Fibroblast of lung (primary cell): ENCODE measurements around the gene PRKCQ. TPM values are rescaled to one million over a fixed set of nuclear protein-coding genes. Genes with fewer than 3 reads are reported as not detected.

Experiments
- DNase-seq, 2 donors: peaks; one replicate each; pipeline versions ENCODE4 v3.0.0 to v3.0.0-alpha.2; 2010; ENCODE audit warnings: low read depth in 2 of 2
- H2AFZ ChIP-seq: 2 replicates; pipeline ENCODE4 v1.5.1; 2012; ENCODE audit warnings: low read length, control low read depth, inconsistent platforms
- H3K27ac ChIP-seq: 2 replicates; pipeline ENCODE4 v1.5.1; 2011; ENCODE audit warnings: low read length, control low read depth; ENCODE audit not compliant: insufficient read depth
- H3K27me3 ChIP-seq: 2 replicates; pipeline ENCODE4 v1.5.1; 2011; ENCODE audit warnings: mild to moderate bottlenecking, low read length; ENCODE audit not compliant: control insufficient read depth, insufficient read depth
- H3K36me3 ChIP-seq: 2 replicates; pipeline ENCODE4 v1.5.1; 2011; ENCODE audit warnings: low read length; ENCODE audit not compliant: control insufficient read depth, insufficient read depth
- H3K4me1 ChIP-seq: 2 replicates; pipeline ENCODE4 v1.5.1; 2011; ENCODE audit warnings: low read length; ENCODE audit not compliant: control insufficient read depth, insufficient read depth; ENCODE audit errors: extremely low read depth
- H3K4me2 ChIP-seq: 2 replicates; pipeline ENCODE4 v1.5.1; 2011; ENCODE audit warnings: low read length, control low read depth; ENCODE audit not compliant: insufficient read depth; ENCODE audit errors: extremely low read depth
- H3K4me3 ChIP-seq, 4 experiments: fragments of 200-600 bp in 1 of 4; sonication (generic) in 1 of 4; replicated peaks in 1 of 4; 2 replicates each; pipeline ENCODE4 v1.5.1; 2011 to 2016; ENCODE audit warnings: low read length in 4 of 4, low read depth in 3 of 4, mild to moderate bottlenecking in 3 of 4, control low read depth in 2 of 4, inconsistent platforms in 1 of 4, mixed read lengths in 1 of 4; ENCODE audit not compliant: insufficient read depth in 1 of 4; ENCODE audit errors: control extremely low read depth in 1 of 4
- H3K79me2 ChIP-seq: 2 replicates; pipeline ENCODE4 v1.5.1; 2012; ENCODE audit warnings: mild to moderate bottlenecking, low read length, inconsistent platforms; ENCODE audit not compliant: control insufficient read depth, insufficient read depth
- H3K9ac ChIP-seq: 2 replicates; pipeline ENCODE4 v1.5.1; 2011; ENCODE audit warnings: mild to moderate bottlenecking, low read length, control low read depth; ENCODE audit not compliant: insufficient read depth
- H3K9me3 ChIP-seq: 2 replicates; pipeline ENCODE4 v1.5.1; 2012; ENCODE audit warnings: low read depth, low read length; ENCODE audit not compliant: control insufficient read depth, insufficient read depth
- H4K20me1 ChIP-seq: 2 replicates; pipeline ENCODE4 v1.5.1; 2011; ENCODE audit warnings: low read length; ENCODE audit not compliant: control insufficient read depth, insufficient read depth; ENCODE audit errors: extremely low read depth
- EZH2 ChIP-seq: IDR thresholded peaks from 2 replicates; pipeline ENCODE4 v1.5.1; 2012; ENCODE audit warnings: low read length, control low read depth, mild to moderate bottlenecking; ENCODE audit errors: missing control alignments
- polyA plus RNA-seq, 2 donors: library from polyadenylated mRNA; depleted of rRNA in 1 of 2; stranded (reverse) in 1 of 2; unstranded in 1 of 2; fragments of >200 nt; gene quantifications; 2 replicates each; pipeline ENCODE4 v1.2.1, GENCODE V29; 2011 to 2012; ENCODE audit warnings: missing spikeins in 1 of 2
- total RNA-seq: library from RNA; depleted of rRNA; stranded (reverse); fragments of >200 nt; gene quantifications from 2 replicates; pipeline ENCODE4 v1.2.1, GENCODE V29; 2014
- TF ChIP-seq, protein P1 (sequence below), 2 donors: IDR thresholded peaks in 1 of 2; conservative IDR thresholded peaks in 1 of 2; 1 replicate in 1 of 2; 2 replicates in 1 of 2; pipeline ENCODE4 v1.5.1; 2011 to 2012; ENCODE audit warnings: low read length in 2 of 2, control low read depth in 1 of 2, inconsistent platforms in 1 of 2, low read depth in 1 of 2, mild to moderate bottlenecking in 1 of 2

The PRKCQ gene
- total and polyA plus RNA-seq, 2 donors (not counting 1 experiment from before 2014, with no cell fraction given): under 0.01 to 0.01 TPM

DNA sequence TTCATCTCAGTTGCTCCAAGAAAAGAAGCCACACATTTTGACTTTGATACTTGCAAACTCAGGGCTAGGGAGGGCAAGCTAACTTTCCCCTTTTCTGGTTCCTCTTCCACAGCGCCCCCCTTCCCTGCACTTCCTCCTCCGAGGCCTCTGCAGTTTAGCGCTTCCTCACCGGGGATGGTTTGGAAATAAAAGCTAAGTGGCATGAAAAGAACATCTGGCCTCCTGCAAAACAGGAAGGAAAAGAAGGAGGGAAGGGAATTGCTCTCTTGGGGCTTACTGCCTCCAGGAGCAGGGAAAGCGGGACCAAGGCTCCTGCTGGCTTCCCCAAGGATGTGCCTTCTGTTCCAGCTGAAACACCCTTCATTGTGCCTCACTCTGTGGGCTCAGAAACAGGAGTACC lies 42.3 kb downstream of the PRKCQ start:
- no peaks in the 10 kb centered on the region for H4K20me1 ChIP-seq
- H3K4me2 ChIP-seq: no peak overlapping the region
- H3K9me3 ChIP-seq: no peaks in the 10 kb centered on the region
- H3K27me3 ChIP-seq: no peaks in the 10 kb centered on the region
- no peak overlapping the region for H3K27ac ChIP-seq
- no peaks in the 10 kb centered on the region for H3K4me1 ChIP-seq
- H3K79me2 ChIP-seq: no peaks in the 10 kb centered on the region
- no peaks in the 10 kb centered on the region for H3K36me3 ChIP-seq
- H3K4me3 ChIP-seq: no peak overlapping the region
- no peak overlapping the region for H3K9ac ChIP-seq
- H2AFZ ChIP-seq: no peak overlapping the region
- no peak for DNase-seq
- TF ChIP-seq, protein P1, sequence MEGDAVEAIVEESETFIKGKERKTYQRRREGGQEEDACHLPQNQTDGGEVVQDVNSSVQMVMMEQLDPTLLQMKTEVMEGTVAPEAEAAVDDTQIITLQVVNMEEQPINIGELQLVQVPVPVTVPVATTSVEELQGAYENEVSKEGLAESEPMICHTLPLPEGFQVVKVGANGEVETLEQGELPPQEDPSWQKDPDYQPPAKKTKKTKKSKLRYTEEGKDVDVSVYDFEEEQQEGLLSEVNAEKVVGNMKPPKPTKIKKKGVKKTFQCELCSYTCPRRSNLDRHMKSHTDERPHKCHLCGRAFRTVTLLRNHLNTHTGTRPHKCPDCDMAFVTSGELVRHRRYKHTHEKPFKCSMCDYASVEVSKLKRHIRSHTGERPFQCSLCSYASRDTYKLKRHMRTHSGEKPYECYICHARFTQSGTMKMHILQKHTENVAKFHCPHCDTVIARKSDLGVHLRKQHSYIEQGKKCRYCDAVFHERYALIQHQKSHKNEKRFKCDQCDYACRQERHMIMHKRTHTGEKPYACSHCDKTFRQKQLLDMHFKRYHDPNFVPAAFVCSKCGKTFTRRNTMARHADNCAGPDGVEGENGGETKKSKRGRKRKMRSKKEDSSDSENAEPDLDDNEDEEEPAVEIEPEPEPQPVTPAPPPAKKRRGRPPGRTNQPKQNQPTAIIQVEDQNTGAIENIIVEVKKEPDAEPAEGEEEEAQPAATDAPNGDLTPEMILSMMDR (conservative IDR thresholded peaks at IDR 0.05 in 1 of 2, IDR thresholded peaks at IDR 0.05 in 1 of 2; ENCODE audit: low read depth in 1 of 2, low read length in 2 of 2): no peak
- TF ChIP-seq EZH2: no peak

DNA sequence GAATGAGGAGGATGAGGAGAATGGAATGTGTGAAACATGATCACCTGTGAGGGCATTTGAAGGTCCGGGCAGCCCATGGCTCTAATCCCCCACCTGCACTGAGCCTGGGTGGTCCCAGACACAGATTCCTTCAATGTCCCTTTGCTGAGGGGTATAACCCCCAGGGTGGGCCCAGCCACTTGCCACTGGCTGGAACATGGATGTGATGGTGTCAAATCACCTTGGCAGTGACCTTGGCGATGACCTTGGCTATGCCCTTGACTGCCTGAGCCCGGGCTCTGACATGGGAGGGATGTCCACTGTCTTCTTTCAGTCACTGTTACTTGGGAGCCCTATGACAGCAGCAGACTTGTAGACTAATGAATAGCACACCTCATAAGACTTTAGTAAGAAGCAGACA lies 44.0 kb downstream of the PRKCQ start:
- no peaks in the 10 kb centered on the region for H3K4me1 ChIP-seq
- no peaks in the 10 kb centered on the region for H4K20me1 ChIP-seq
- H3K9me3 ChIP-seq: no peaks in the 10 kb centered on the region
- H3K4me3 ChIP-seq: no peak overlapping the region
- no peaks in the 10 kb centered on the region for H3K79me2 ChIP-seq
- H3K9ac ChIP-seq: no peak overlapping the region
- H3K4me2 ChIP-seq: no peak overlapping the region
- H3K27ac ChIP-seq: no peak overlapping the region
- no peaks in the 10 kb centered on the region for H3K27me3 ChIP-seq
- no peak for DNase-seq
- H2AFZ ChIP-seq: no peak overlapping the region
- TF ChIP-seq, protein P1 (conservative IDR thresholded peaks at IDR 0.05 in 1 of 2, IDR thresholded peaks at IDR 0.05 in 1 of 2; ENCODE audit: low read depth in 1 of 2, low read length in 2 of 2): no peak
- TF ChIP-seq EZH2: no peak
- H3K36me3 ChIP-seq: no peaks in the 10 kb centered on the region

DNA sequence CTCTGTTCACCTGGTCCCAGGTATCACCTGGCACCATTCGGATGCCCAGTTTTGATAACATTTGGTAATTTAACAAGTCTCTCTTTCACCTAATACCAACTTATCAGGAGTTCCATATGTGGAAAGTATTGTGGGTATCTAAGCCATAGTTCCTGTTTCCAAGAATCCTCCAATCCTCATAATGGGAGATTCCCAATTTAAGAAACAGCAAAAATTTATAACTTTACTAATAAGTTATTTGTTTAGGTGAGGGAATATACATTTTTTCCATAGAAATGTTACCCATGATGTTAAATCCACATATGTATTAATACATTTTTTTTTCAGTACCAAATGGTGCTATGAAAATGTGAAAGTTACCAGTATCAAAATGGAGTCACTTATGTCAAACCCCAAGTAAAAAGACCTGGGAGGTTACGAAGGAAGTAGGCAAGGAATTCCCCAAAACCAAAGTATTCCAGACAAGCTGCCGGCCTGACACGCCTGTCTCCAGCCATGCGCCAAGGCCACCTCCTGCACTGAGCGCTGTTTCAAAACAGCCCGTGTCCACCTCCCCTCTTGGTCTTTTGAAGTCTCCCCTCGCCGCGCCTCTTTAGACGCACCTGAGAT lies 44.8 kb downstream of the PRKCQ start:
- Histone ChIP-seq H3K9me3 (no peaks in the 10 kb centered on the region), H3K4me3 (no peak overlapping the region), H3K4me2 (no peak overlapping the region), H3K27me3 (no peaks in the 10 kb centered on the region), H4K20me1 (no peaks in the 10 kb centered on the region), H3K79me2 (no peaks in the 10 kb centered on the region), H3K36me3 (no peaks in the 10 kb centered on the region), H3K4me1 (no peaks in the 10 kb centered on the region), H3K9ac (no peak overlapping the region), H3K27ac (no peak overlapping the region), H2AFZ (no peak overlapping the region)
- TF ChIP-seq, protein P1 (conservative IDR thresholded peaks at IDR 0.05 in 1 of 2, IDR thresholded peaks at IDR 0.05 in 1 of 2; ENCODE audit: low read depth in 1 of 2, low read length in 2 of 2): no peak
- no peak for TF ChIP-seq EZH2
- no peak for DNase-seq
